HG03045 (cell line): ENCODE data around the gene PRPF40A.
A peak's percentile ranks its signal among the peaks of the same experiment; 100 is the strongest.
"Not testable (repeated sequence)": the region's sequence is repeated elsewhere in the genome, so short reads cannot be mapped to it uniquely, and the experiment has no call there.

Experiments
- ATAC-seq: cut with Tn5 transposase; IDR thresholded peaks from one replicate; pipeline ENCODE4 v1.9.1; 2021; ENCODE audit warnings: mild to moderate bottlenecking, moderate library complexity; ENCODE audit not compliant: unreplicated experiment

Gene PRPF40A

DNA sequence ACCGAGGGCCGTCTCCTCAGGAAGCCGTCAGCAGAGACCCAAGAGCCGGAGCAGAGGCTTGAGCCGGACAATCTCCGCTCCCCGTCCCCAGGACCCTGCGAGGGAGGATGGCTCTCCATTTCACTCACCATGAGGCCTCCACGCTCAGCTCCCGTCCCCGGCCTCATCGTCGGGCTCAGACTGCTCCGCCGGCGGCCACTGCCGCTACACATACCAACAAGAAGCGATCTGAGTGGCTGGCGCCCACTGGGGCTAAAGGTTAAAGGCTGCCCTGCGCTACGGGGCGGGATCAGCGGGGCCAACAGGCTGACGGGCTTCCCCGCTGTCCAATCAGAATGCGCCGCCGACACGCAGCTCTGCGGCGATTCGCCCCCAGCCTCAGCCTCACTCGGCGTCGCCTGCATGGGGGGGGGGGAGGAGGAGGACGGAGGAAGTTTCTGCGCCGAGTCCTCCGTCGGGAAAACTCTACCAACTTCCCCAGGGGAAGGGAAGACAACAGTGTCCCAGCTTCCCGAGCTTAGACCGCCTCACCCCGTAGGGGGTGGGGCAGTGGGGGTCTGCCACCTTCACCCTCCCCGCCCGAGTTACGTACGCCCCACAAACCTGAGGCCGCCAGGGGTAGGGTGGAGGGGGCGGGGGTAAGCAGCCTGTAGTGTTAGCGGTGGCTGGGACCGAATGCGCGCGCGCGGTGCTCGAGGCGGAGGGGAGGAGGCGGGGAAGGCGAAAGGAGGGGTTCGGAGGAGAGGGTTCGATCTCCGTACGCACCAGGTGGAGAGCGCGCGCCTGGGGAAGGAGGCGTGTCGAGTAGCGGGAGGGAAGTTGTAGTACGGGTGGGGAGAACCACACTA lies at the start of gene PRPF40A:
PRPF40A (minus strand) TSS at position 234 of the 848 bp plus-strand sequence; CDS start at position 212, 22 bp downstream.
- ATAC-seq: peak; percentile 71

- no peak for ATAC-seq
These were observed 49.7 kb upstream of the PRPF40A start for GRCh38 chr2:152766928-152767327.

- ATAC-seq: no peak
These were observed 46.4 kb upstream of the PRPF40A start for GRCh38 chr2:152763651-152764050.

DNA sequence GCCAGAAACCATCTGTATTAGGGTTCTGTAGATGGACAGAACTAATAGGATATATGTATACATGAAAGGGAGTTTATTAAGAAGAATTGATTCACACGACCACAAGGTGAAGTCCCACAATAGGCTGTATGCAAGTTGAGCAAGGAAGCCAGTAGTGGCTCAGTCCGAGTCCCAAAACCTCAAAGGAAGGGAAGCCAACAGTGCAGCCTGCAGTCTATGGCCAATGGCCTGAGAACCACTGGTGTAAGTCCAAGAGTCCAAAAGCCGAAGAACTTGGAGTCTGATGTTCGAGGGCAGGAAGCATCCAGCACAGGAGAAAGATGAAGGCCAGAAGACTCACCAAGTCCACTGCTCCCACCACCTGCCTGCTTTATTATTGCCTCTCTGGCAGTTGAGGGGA lies 45.9 kb upstream of the PRPF40A start:
- ATAC-seq: not testable (repeated sequence)

GRCh38 chr2:152762202-152762601 lies 44.9 kb upstream of the PRPF40A start:
- no peak for ATAC-seq

DNA sequence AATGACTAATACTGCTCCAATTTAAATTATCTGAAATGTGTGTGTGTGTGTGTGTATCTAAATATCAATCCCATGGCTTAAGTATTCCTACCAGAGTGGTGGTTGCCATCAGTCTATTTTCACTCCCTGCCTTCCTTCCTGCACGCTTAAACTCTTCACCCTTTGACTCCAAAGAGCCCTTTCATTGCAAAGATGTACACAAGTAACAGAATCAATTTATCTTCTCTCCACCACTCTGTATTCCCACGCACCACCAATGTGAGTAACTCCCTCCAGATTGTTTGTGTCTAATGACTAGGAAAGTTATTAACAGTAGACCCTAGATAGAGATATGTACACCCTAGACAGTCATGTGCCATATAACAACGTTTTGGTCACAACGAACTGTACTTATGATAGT lies 44.0 kb upstream of the PRPF40A start:
- no peak for ATAC-seq

GRCh38 chr2:152759290-152760072 lies 42.2 kb upstream of the PRPF40A start:
- ATAC-seq: no peak

DNA sequence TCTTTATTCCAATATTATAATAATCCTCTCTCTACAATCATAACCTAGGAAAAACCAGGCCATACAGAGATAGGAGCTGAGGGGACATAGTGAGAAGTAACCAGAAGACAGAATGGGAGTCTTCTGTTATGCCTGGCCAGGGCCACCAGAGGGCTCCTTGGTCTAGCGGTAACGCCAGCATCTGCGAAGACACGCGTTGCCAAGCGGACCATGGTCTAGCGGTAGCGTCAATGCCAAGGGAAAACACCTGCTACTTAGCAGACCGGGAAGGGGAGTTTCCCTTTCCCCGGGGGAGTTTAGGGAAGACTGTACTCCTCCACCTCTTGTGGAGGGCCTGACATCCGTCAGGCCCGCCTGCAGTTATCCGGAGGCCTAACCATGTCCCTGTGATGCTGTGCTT lies 37.8 kb upstream of the PRPF40A start:
- ATAC-seq: no peak

DNA sequence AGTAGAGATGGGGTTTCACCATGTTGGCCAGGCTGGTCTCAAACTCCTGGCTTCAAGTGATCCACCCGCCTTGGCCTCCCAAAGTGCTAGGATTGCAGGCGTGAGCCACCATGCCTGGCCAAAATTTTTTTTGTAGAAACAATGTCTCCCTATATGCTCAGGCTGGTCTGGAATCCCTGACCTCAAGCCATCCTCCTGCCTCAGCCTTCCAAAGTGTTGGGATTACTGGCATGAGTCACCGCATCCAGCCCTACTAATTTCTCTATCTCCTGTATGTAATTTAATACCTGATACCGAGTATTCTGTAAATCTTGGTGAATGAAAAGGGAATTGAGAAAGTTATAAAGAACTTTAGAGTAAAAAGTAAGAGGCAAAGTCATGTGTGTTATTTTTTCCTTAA lies 30.5 kb upstream of the PRPF40A start:
- not testable (repeated sequence) for ATAC-seq

DNA sequence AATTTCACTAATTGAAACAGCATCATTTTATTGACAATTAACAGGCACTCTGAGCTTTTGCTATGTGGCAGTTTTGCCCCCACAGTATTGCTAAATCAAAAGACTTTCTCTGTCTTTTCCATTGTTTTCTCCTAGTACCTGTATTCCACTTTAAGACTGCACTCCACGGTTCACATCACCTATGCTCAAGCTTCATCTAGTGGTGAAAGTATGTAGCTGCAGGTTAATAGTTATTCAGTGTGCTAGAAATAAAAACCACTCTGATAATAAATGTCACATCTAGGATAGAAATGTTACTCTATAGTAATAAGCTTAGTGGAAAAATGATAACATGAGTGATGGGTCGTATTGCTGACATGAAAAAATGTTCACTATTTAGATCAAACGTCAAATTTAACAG lies 25.7 kb upstream of the PRPF40A start:
- ATAC-seq: peak; percentile 46

GRCh38 chr2:152740743-152741328 lies 23.6 kb upstream of the PRPF40A start:
- ATAC-seq: no peak

DNA sequence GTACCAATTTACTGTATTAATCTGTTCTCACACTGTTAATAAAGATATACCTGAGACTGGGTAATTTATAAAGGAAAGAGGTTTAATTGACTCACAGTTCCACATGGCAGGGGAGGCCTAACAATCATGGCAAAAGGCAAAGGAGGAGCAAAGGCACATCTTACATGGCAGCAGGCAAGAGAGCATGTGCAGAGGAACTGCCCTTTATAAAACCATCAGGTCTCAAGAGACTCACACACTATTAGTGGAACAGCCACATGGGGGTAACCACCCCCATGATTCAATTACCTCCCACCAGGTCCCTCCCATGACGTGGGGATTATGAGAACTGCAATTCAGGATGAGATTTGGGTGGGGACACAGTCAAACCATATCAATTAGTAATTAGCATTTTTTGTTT lies 22.4 kb upstream of the PRPF40A start:
- ATAC-seq: not testable (repeated sequence)

DNA sequence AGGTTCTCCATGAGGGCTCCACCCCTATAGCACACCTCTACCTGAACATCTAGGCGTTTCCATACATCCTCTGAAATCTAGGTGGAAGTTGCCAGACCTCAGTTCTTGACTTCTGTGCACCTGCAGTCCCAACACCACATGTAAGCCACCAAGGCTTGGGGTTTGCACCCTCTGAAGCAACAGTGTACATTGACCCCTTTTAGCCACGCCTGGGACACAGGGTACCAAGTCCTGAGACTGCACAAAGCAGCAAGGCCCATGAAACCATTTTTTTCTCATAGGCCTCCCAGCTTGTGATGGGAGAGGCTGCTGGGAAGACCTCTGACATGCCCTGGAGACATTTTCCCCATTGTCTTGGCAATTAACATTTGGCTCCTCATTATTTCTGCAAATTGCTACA lies 21.2 kb upstream of the PRPF40A start:
- no peak for ATAC-seq

- not testable (repeated sequence) for ATAC-seq
These were observed 20.2 kb upstream of the PRPF40A start for GRCh38 chr2:152737509-152737908.

GRCh38 chr2:152730591-152731333 lies 13.5 kb upstream of the PRPF40A start:
- ATAC-seq: peak; percentile 63

- ATAC-seq: no peak
These were observed 12.6 kb upstream of the PRPF40A start for GRCh38 chr2:152729844-152730243.

- no peak for ATAC-seq
These were observed 6.7 kb upstream of the PRPF40A start for GRCh38 chr2:152723918-152724317.

DNA sequence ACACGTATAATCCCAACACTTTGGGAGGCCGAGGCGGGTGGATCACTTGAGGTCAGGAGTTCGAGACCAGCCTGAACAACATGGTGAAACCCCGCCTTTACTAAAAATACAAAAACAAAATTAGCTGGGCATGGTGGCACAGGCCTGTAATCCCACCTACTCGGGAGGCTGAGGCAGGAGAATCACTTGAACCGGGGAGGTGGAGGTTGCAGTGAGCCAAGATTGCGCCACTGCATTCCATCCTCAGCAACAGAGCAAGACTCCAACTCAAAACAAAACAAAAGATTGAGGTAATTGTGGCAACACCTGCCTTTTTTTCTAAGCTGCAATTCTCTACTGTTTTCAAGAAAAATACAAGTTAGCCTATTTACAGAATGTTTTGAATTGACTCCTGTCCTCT lies 5.4 kb upstream of the PRPF40A start:
- not testable (repeated sequence) for ATAC-seq

DNA sequence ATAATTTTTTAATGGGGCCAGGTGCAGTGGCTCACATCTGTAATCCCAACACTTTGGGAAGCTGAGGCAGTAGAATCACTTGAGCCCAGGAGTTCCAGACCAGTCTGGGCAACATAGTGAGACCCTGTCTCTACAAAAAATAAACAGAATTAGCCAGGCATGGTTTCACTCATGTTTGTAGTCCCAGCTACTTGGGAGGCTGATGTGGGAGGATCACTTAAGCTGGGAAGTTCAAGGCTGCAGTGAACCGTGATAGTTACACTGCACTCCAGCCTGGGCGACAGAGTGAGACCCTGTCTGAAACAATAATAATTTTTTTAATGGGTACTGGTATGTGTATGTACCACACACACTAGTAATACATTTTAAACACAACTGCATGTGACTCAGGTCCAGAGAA lies 3.5 kb upstream of the PRPF40A start:
- no peak for ATAC-seq

- peak; percentile 30 for ATAC-seq
These were observed 1.8 kb upstream of the PRPF40A start for GRCh38 chr2:152718909-152719645.
